ENCODE data around the gene ZNF550.
A peak's percentile ranks its signal among the peaks of the same experiment; 100 is the strongest.

Gene ZNF550

GRCh38 chr19:57583104-57583520, 23.4 kb upstream of the ZNF550 start:
- no peak overlapping the region for H3K4me3 ChIP-seq (ENCODE audit: control insufficient read depth, low read depth, low read length)
- DNase-seq (ENCODE audit: low read depth) = no peak
- no peak for TF ChIP-seq CTCF (conservative IDR thresholded peaks at IDR 0.05; ENCODE audit: control insufficient read depth, insufficient read depth, low read depth, low read length)

GRCh38 chr19:57578487-57579205, 19.0 kb upstream of the ZNF550 start, which contains the start of gene ZNF416:
Gene ZNF416, minus strand, starts transcription at chr19:57578911. Its CDS starts 207 bp downstream, at chr19:57578704.
- TF ChIP-seq CTCF (conservative IDR thresholded peaks at IDR 0.05; ENCODE audit: control insufficient read depth, insufficient read depth, low read depth, low read length) = peak; percentile 3
- H3K4me3 ChIP-seq (ENCODE audit: control insufficient read depth, low read depth, low read length) = peak within 1 kb of the TSS; percentile 77
- DNase-seq (ENCODE audit: low read depth) = peak; percentile 99

GRCh38 chr19:57576661-57577060, 17.0 kb upstream of the ZNF550 start:
- no peak overlapping the region for H3K4me3 ChIP-seq (ENCODE audit: control insufficient read depth, low read depth, low read length)
- no peak for DNase-seq (ENCODE audit: low read depth)
- no peak for TF ChIP-seq CTCF (conservative IDR thresholded peaks at IDR 0.05; ENCODE audit: control insufficient read depth, insufficient read depth, low read depth, low read length)

GRCh38 chr19:57572415-57572947, 12.8 kb upstream of the ZNF550 start:
- no peak for DNase-seq (ENCODE audit: low read depth)
- no peak overlapping the region for H3K4me3 ChIP-seq (ENCODE audit: control insufficient read depth, low read depth, low read length)
- TF ChIP-seq CTCF (conservative IDR thresholded peaks at IDR 0.05; ENCODE audit: control insufficient read depth, insufficient read depth, low read depth, low read length) = no peak

GRCh38 chr19:57570707-57571106, 11.0 kb upstream of the ZNF550 start:
- no peak for DNase-seq (ENCODE audit: low read depth)
- H3K4me3 ChIP-seq (ENCODE audit: control insufficient read depth, low read depth, low read length) = no peak overlapping the region
- TF ChIP-seq CTCF (conservative IDR thresholded peaks at IDR 0.05; ENCODE audit: control insufficient read depth, insufficient read depth, low read depth, low read length) = no peak

- no peak for TF ChIP-seq CTCF (conservative IDR thresholded peaks at IDR 0.05; ENCODE audit: control insufficient read depth, insufficient read depth, low read depth, low read length)
- peak; percentile 62 for DNase-seq (ENCODE audit: low read depth)
- H3K4me3 ChIP-seq (ENCODE audit: control insufficient read depth, low read depth, low read length) = no peak overlapping the region
Observed at GRCh38 chr19:57566396-57567265, 7.0 kb upstream of the ZNF550 start.
